Hepatocyte (in vitro differentiated cells): ENCODE data around the gene RPUSD3. TPM values are rescaled to one million over a fixed set of nuclear protein-coding genes. Genes with fewer than 3 reads are reported as not detected.

Experiments used
- DNase-seq: peaks from one replicate; pipeline ENCODE4 v3.0.0-alpha.2; 2016; ENCODE audit warnings: low spot score
- H2AFZ ChIP-seq: fragments of 200-600 bp; sonication (generic); 2 replicates; pipeline ENCODE4 v1.6.0; 2016; ENCODE audit warnings: antibody characterized with exemption, mild to moderate bottlenecking
- H3K27ac ChIP-seq: fragments of 200-600 bp; sonication (generic); 2 replicates; pipeline ENCODE4 v1.5.1; 2016; ENCODE audit warnings: mild to moderate bottlenecking
- H3K27me3 ChIP-seq: fragments of 200-600 bp; sonication (generic); 2 replicates; pipeline ENCODE4 v1.6.1; 2016
- H3K36me3 ChIP-seq: fragments of 200-600 bp; sonication (generic); replicated peaks from 2 replicates; pipeline ENCODE4 v1.5.1; 2016; ENCODE audit warnings: low read depth; ENCODE audit not compliant: insufficient read depth
- H3K4me1 ChIP-seq: fragments of 200-600 bp; sonication (generic); 2 replicates; pipeline ENCODE4 v1.5.1; 2016; ENCODE audit warnings: mild to moderate bottlenecking, moderate library complexity; ENCODE audit not compliant: insufficient read depth
- H3K4me2 ChIP-seq: fragments of 200-600 bp; sonication (generic); 2 replicates; pipeline ENCODE4 v1.6.0; 2016
- H3K4me3 ChIP-seq: fragments of 200-600 bp; sonication (generic); 2 replicates; pipeline ENCODE4 v1.5.1; 2016; ENCODE audit warnings: mild to moderate bottlenecking
- H3K79me2 ChIP-seq: fragments of 200-600 bp; sonication (generic); 2 replicates; pipeline ENCODE4 v1.6.0; 2017; ENCODE audit warnings: mild to moderate bottlenecking
- H3K9me2 ChIP-seq: fragments of 200-600 bp; sonication (generic); replicated peaks from 2 replicates; pipeline ENCODE4 v1.6.0; 2017; ENCODE audit warnings: mild to moderate bottlenecking; ENCODE audit not compliant: insufficient read depth
- H3K9me3 ChIP-seq: fragments of 200-600 bp; sonication (generic); 2 replicates; pipeline ENCODE4 v1.5.1; 2016; ENCODE audit warnings: low read depth, mild to moderate bottlenecking
- H4K20me1 ChIP-seq: fragments of 200-600 bp; sonication (generic); 2 replicates; pipeline ENCODE4 v1.6.0; 2016; ENCODE audit warnings: mild to moderate bottlenecking; ENCODE audit not compliant: insufficient read depth, poor library complexity, severe bottlenecking
- CTCF ChIP-seq: fragments of 200-600 bp; sonication (generic); IDR thresholded peaks from 2 replicates; pipeline ENCODE4 v1.5.1; 2016; ENCODE audit warnings: antibody characterized with exemption, mild to moderate bottlenecking; ENCODE audit not compliant: poor library complexity
- EZH2 ChIP-seq: fragments of 200-600 bp; sonication (generic); IDR thresholded peaks from 2 replicates; pipeline ENCODE4 v1.6.1; 2016; ENCODE audit warnings: antibody characterized with exemption, mild to moderate bottlenecking, borderline replicate concordance
- EZH2phosphoT487 ChIP-seq: fragments of 200-600 bp; sonication (generic); IDR thresholded peaks from one replicate; pipeline ENCODE4 v1.6.1; 2018; ENCODE audit warnings: antibody characterized with exemption, mild to moderate bottlenecking, low read depth, moderate library complexity; ENCODE audit not compliant: unreplicated experiment, severe bottlenecking
- WGBS: methylation state at CpG from one replicate; pipeline ENCODE4 v1.1.6; 2016; ENCODE audit warnings: low lambda C conversion rate; ENCODE audit errors: missing lambda C conversion rate; 5-methylcytosine and 5-hydroxymethylcytosine counted together
- polyA plus RNA-seq: library from polyadenylated mRNA; unstranded; fragments of >200 nt; fragmentation: Nextera tagmentation; extraction: Ambion mirVana; gene quantifications from 2 replicates; pipeline ENCODE4 v1.2.1, GENCODE V29; 2016
- total RNA-seq: library from RNA; depleted of rRNA; stranded (reverse); fragments of >200 nt; gene quantifications from 2 replicates; pipeline ENCODE4 v1.2.3, GENCODE V29; 2014

RPUSD3 gene
- 37.4 and 38.7 TPM in 2 replicates for total RNA-seq
- polyA plus RNA-seq, result 74.7 and 82.3 TPM in 2 replicates

GRCh38 chr3:9843715-9844438 is at the start of gene RPUSD3:
Gene RPUSD3 (minus strand): TSS chr3:9844008. CDS start chr3:9843990, 18 bp downstream.
- no peaks in the 10 kb centered on the region for H3K9me3 ChIP-seq
- DNase-seq, result peak; percentile 97
- H3K4me1 ChIP-seq, result peaks cover 4% of the 10 kb centered on the region
- H3K4me3 ChIP-seq, result peak within 1 kb of the TSS; percentile 53
- peak within 1 kb of the TSS; percentile 92 for H3K4me2 ChIP-seq
- H3K36me3 ChIP-seq, result peaks cover 5% of the 10 kb centered on the region
- no peaks in the 10 kb centered on the region for H3K27me3 ChIP-seq
- 2% methylated on average over 42 of the region's 42 CpGs for WGBS
- H2AFZ ChIP-seq, result peak within 1 kb of the TSS; percentile 76
- TF ChIP-seq EZH2 (no peak), EZH2phosphoT487 (no peak), CTCF (no peak)
- H3K79me2 ChIP-seq, result peaks cover 9% of the 10 kb centered on the region
- no peaks in the 10 kb centered on the region for H3K9me2 ChIP-seq
- H3K27ac ChIP-seq, result peak within 1 kb of the TSS; percentile 52
- no peaks in the 10 kb centered on the region for H4K20me1 ChIP-seq

GRCh38 chr3:9891072-9891622 is 47.3 kb upstream of the RPUSD3 start:
- H3K27ac ChIP-seq, result peak overlapping the region; percentile 97
- H3K9me3 ChIP-seq, result no peaks in the 10 kb centered on the region
- no peaks in the 10 kb centered on the region for H3K36me3 ChIP-seq
- H4K20me1 ChIP-seq, result no peaks in the 10 kb centered on the region
- H3K9me2 ChIP-seq, result no peaks in the 10 kb centered on the region
- peaks cover 5% of the 10 kb centered on the region for H3K4me1 ChIP-seq
- peak overlapping the region; percentile 96 for H3K4me3 ChIP-seq
- TF ChIP-seq EZH2phosphoT487 (no peak), CTCF (no peak), EZH2 (no peak)
- H3K27me3 ChIP-seq, result no peaks in the 10 kb centered on the region
- WGBS, result 16% methylated on average over 12 of the region's 12 CpGs
- H2AFZ ChIP-seq, result peak overlapping the region; percentile 84
- H3K4me2 ChIP-seq, result peak overlapping the region; percentile 89
- H3K79me2 ChIP-seq, result peaks cover 50% of the 10 kb centered on the region
- no peak for DNase-seq

- H3K27ac ChIP-seq, result peak within 1 kb of the TSS; percentile 97
- peaks cover 43% of the 10 kb centered on the region for H3K79me2 ChIP-seq
- TF ChIP-seq EZH2phosphoT487 (no peak), EZH2 (no peak), CTCF (no peak)
- H3K4me3 ChIP-seq, result peak within 1 kb of the TSS; percentile 96
- no peaks in the 10 kb centered on the region for H3K36me3 ChIP-seq
- DNase-seq, result peak; percentile 94
- under 1% methylated on average over 46 of the region's 62 CpGs for WGBS
- peak within 1 kb of the TSS; percentile 84 for H2AFZ ChIP-seq
- no peaks in the 10 kb centered on the region for H3K27me3 ChIP-seq
- H3K9me3 ChIP-seq, result no peaks in the 10 kb centered on the region
- H3K4me2 ChIP-seq, result peak within 1 kb of the TSS; percentile 89
- H3K4me1 ChIP-seq, result peaks cover 5% of the 10 kb centered on the region
- no peaks in the 10 kb centered on the region for H3K9me2 ChIP-seq
- no peaks in the 10 kb centered on the region for H4K20me1 ChIP-seq
Measured at GRCh38 chr3:9890249-9891071, 46.7 kb upstream of the RPUSD3 start, which contains the start of gene JAGN1. Gene JAGN1 (plus strand): TSS chr3:9890610. CDS start chr3:9890723, 113 bp downstream.
